Measurements from ENCODE around the gene UBB.

DNA sequence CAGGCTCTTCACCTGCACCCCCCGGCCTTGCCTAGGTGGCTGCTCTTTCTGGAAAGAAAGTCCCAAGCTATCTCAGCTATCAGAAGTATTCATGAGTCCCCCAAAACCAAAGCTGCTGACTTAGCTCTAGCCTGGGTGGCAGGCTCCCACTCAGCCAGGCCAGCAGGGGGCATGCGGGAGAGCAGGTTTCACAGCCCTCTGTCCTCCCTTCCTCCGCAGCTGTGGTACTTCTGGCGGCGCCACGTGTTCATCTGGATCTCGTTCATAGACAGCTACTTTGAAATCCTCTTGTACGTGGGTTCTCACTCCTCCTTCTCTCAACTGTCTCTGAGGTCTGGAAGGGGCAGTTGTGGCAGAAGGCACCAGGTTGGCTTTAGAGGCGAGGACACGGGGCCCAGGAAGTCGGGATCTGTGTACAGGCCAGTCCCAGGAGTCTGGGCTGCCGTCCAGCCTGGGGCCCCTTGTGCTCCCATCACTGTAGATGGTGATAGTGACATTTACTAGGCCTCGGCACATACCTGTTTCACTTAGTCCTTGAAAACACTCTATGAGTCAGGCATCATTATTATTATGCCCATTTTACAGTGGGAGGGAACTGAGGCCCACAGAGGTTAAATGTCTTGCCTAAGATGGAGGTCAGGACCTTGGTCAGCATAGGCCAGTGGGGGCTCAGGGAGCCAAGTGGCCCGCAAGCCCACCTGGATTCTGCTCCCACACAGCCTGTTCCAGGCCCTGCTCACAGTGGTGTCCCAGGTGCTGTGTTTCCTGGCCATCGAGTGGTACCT, 47.4 kb downstream of the UBB start:
- TF ChIP-seq, protein P1, sequence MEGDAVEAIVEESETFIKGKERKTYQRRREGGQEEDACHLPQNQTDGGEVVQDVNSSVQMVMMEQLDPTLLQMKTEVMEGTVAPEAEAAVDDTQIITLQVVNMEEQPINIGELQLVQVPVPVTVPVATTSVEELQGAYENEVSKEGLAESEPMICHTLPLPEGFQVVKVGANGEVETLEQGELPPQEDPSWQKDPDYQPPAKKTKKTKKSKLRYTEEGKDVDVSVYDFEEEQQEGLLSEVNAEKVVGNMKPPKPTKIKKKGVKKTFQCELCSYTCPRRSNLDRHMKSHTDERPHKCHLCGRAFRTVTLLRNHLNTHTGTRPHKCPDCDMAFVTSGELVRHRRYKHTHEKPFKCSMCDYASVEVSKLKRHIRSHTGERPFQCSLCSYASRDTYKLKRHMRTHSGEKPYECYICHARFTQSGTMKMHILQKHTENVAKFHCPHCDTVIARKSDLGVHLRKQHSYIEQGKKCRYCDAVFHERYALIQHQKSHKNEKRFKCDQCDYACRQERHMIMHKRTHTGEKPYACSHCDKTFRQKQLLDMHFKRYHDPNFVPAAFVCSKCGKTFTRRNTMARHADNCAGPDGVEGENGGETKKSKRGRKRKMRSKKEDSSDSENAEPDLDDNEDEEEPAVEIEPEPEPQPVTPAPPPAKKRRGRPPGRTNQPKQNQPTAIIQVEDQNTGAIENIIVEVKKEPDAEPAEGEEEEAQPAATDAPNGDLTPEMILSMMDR (IDR thresholded peaks at IDR 0.05), result no peak
- no peak for TF ChIP-seq POLR2A (IDR thresholded peaks at IDR 0.05)

Data from vagina (tissue), 2 donors.